ENCODE results near the gene ARHGEF38.

ARHGEF38 gene

GRCh38 chr4:105572296-105572695 is 19.9 kb downstream of the ARHGEF38 start:
- no peaks in the 10 kb centered on the region for H3K36me3 ChIP-seq (ENCODE audit: control insufficient read depth in 1 of 2, insufficient read depth in 2 of 2, low read depth in 1 of 2, low read length in 2 of 2)
- H2BK15ac ChIP-seq (ENCODE audit: low read depth, poor library complexity, severe bottlenecking), result no peak overlapping the region
- H3K14ac ChIP-seq (ENCODE audit: low read length in 2 of 2), result no peak overlapping the region
- WGBS, result 83% methylated on average over 3 of the region's 3 CpGs
- H4K8ac ChIP-seq (ENCODE audit: low read length), result no peak overlapping the region
- no peak for DNase-seq
- H3K4ac ChIP-seq (ENCODE audit: low read depth in 1 of 2, low read length in 2 of 2), result no peak overlapping the region
- no peak overlapping the region for H2BK12ac ChIP-seq (ENCODE audit: low read length in 2 of 2)
- no peaks in the 10 kb centered on the region for H3K4me1 ChIP-seq (ENCODE audit: control insufficient read depth, insufficient read depth, low read depth, low read length)
- H4K91ac ChIP-seq (ENCODE audit: low read length), result no peak overlapping the region
- H3K27me3 ChIP-seq (ENCODE audit: control insufficient read depth in 1 of 2, insufficient read depth in 1 of 2, low read length in 2 of 2), result no peaks in the 10 kb centered on the region
- no peak overlapping the region for H2AK5ac ChIP-seq (ENCODE audit: low read length, severe bottlenecking)
- no peak overlapping the region for H3K9ac ChIP-seq (ENCODE audit: low read length)
- no peak overlapping the region for H3K23ac ChIP-seq (ENCODE audit: low read length in 2 of 2)
- no peak overlapping the region for H3K18ac ChIP-seq (ENCODE audit: low read depth in 1 of 2, low read length in 2 of 2)
- no peak overlapping the region for H3K27ac ChIP-seq (ENCODE audit: low read length, poor library complexity, severe bottlenecking)
- no peaks in the 10 kb centered on the region for H3K9me3 ChIP-seq (ENCODE audit: control insufficient read depth, low read length)
- no peak overlapping the region for H3K4me3 ChIP-seq (ENCODE audit: insufficient read depth in 1 of 2, low read depth in 1 of 2, low read length in 2 of 2)
- H2AFZ ChIP-seq (ENCODE audit: low read depth, low read length), result no peak overlapping the region
- no peaks in the 10 kb centered on the region for H3K79me1 ChIP-seq (replicated peaks; ENCODE audit: low read length, poor library complexity, severe bottlenecking)
- H2BK120ac ChIP-seq (ENCODE audit: low read depth, low read length), result no peak overlapping the region
- H3K4me2 ChIP-seq (ENCODE audit: low read length, poor library complexity, severe bottlenecking), result no peak overlapping the region
- H2BK5ac ChIP-seq (ENCODE audit: low read depth, low read length, poor library complexity, severe bottlenecking), result no peak overlapping the region

- no peak for DNase-seq
- Histone ChIP-seq H2BK5ac (ENCODE audit: low read depth, low read length, poor library complexity, severe bottlenecking) (no peak overlapping the region), H2AFZ (ENCODE audit: low read depth, low read length) (no peak overlapping the region), H3K14ac (ENCODE audit: low read length in 2 of 2) (no peak overlapping the region), H3K4me2 (ENCODE audit: low read length, poor library complexity, severe bottlenecking) (no peak overlapping the region), H2BK15ac (ENCODE audit: low read depth, poor library complexity, severe bottlenecking) (no peak overlapping the region), H4K8ac (ENCODE audit: low read length) (no peak overlapping the region), H3K23ac (ENCODE audit: low read length in 2 of 2) (no peak overlapping the region), H3K18ac (ENCODE audit: low read depth in 1 of 2, low read length in 2 of 2) (no peak overlapping the region), H2AK5ac (ENCODE audit: low read length, severe bottlenecking) (no peak overlapping the region), H3K9me3 (ENCODE audit: control insufficient read depth, low read length) (no peaks in the 10 kb centered on the region), H3K4me1 (ENCODE audit: control insufficient read depth, insufficient read depth, low read depth, low read length) (no peaks in the 10 kb centered on the region), H3K9ac (ENCODE audit: low read length) (no peak overlapping the region), H3K36me3 (ENCODE audit: control insufficient read depth in 1 of 2, insufficient read depth in 2 of 2, low read depth in 1 of 2, low read length in 2 of 2) (no peaks in the 10 kb centered on the region), H3K4ac (ENCODE audit: low read depth in 1 of 2, low read length in 2 of 2) (no peak overlapping the region), H3K27ac (ENCODE audit: low read length, poor library complexity, severe bottlenecking) (no peak overlapping the region), H3K4me3 (ENCODE audit: insufficient read depth in 1 of 2, low read depth in 1 of 2, low read length in 2 of 2) (no peak overlapping the region), H3K79me1 (replicated peaks; ENCODE audit: low read length, poor library complexity, severe bottlenecking) (no peaks in the 10 kb centered on the region), H4K91ac (ENCODE audit: low read length) (no peak overlapping the region), H2BK12ac (ENCODE audit: low read length in 2 of 2) (no peak overlapping the region), H2BK120ac (ENCODE audit: low read depth, low read length) (no peak overlapping the region), H3K27me3 (ENCODE audit: control insufficient read depth in 1 of 2, insufficient read depth in 1 of 2, low read length in 2 of 2) (no peaks in the 10 kb centered on the region)
- WGBS, result 76% methylated on average over 4 of the region's 4 CpGs
These were observed 34.4 kb downstream of the ARHGEF38 start for GRCh38 chr4:105586638-105587328.

DNA sequence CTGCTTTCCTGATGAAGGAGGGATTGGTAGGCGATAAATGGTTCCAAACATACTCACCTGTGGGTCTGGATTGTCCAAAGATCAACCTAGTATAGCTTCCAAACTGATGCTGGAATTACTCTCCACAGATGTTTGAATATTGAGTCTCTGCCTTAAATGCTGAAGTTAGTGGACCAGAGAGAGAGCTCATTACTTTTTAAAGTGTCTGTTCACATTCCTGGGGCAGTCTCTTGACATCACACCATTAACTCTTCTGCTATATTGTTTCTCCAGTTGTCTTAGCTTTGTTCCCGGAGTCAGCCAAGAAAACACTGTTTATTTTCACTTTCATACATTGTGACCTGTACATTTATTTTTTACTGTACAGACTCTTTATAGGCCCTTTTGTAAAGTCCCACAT is 35.4 kb downstream of the ARHGEF38 start:
- Histone ChIP-seq H3K14ac (ENCODE audit: low read length in 2 of 2) (no peak overlapping the region), H2AK5ac (ENCODE audit: low read length, severe bottlenecking) (no peak overlapping the region), H2BK12ac (ENCODE audit: low read length in 2 of 2) (no peak overlapping the region), H2BK5ac (ENCODE audit: low read depth, low read length, poor library complexity, severe bottlenecking) (no peak overlapping the region), H3K9ac (ENCODE audit: low read length) (no peak overlapping the region), H3K18ac (ENCODE audit: low read depth in 1 of 2, low read length in 2 of 2) (no peak overlapping the region), H3K4ac (ENCODE audit: low read depth in 1 of 2, low read length in 2 of 2) (no peak overlapping the region), H3K79me1 (replicated peaks; ENCODE audit: low read length, poor library complexity, severe bottlenecking) (no peaks in the 10 kb centered on the region), H3K4me3 (ENCODE audit: insufficient read depth in 1 of 2, low read depth in 1 of 2, low read length in 2 of 2) (no peak overlapping the region), H3K9me3 (ENCODE audit: control insufficient read depth, low read length) (no peaks in the 10 kb centered on the region), H3K4me1 (ENCODE audit: control insufficient read depth, insufficient read depth, low read depth, low read length) (no peaks in the 10 kb centered on the region), H2BK120ac (ENCODE audit: low read depth, low read length) (no peak overlapping the region), H3K36me3 (ENCODE audit: control insufficient read depth in 1 of 2, insufficient read depth in 2 of 2, low read depth in 1 of 2, low read length in 2 of 2) (no peaks in the 10 kb centered on the region), H4K91ac (ENCODE audit: low read length) (no peak overlapping the region), H4K8ac (ENCODE audit: low read length) (no peak overlapping the region), H2BK15ac (ENCODE audit: low read depth, poor library complexity, severe bottlenecking) (no peak overlapping the region), H3K27me3 (ENCODE audit: control insufficient read depth in 1 of 2, insufficient read depth in 1 of 2, low read length in 2 of 2) (no peaks in the 10 kb centered on the region), H3K4me2 (ENCODE audit: low read length, poor library complexity, severe bottlenecking) (no peak overlapping the region), H3K23ac (ENCODE audit: low read length in 2 of 2) (no peak overlapping the region), H2AFZ (ENCODE audit: low read depth, low read length) (no peak overlapping the region), H3K27ac (ENCODE audit: low read length, poor library complexity, severe bottlenecking) (no peak overlapping the region)
- WGBS, result 82% methylated on average over 2 of the region's 2 CpGs
- no peak for DNase-seq

GRCh38 chr4:105588252-105588651 is 35.8 kb downstream of the ARHGEF38 start:
- Histone ChIP-seq H4K91ac (ENCODE audit: low read length) (no peak overlapping the region), H3K9ac (ENCODE audit: low read length) (no peak overlapping the region), H3K27ac (ENCODE audit: low read length, poor library complexity, severe bottlenecking) (no peak overlapping the region), H3K36me3 (ENCODE audit: control insufficient read depth in 1 of 2, insufficient read depth in 2 of 2, low read depth in 1 of 2, low read length in 2 of 2) (no peaks in the 10 kb centered on the region), H2BK12ac (ENCODE audit: low read length in 2 of 2) (no peak overlapping the region), H3K4ac (ENCODE audit: low read depth in 1 of 2, low read length in 2 of 2) (no peak overlapping the region), H3K18ac (ENCODE audit: low read depth in 1 of 2, low read length in 2 of 2) (no peak overlapping the region), H3K9me3 (ENCODE audit: control insufficient read depth, low read length) (no peaks in the 10 kb centered on the region), H3K79me1 (replicated peaks; ENCODE audit: low read length, poor library complexity, severe bottlenecking) (no peaks in the 10 kb centered on the region), H3K27me3 (ENCODE audit: control insufficient read depth in 1 of 2, insufficient read depth in 1 of 2, low read length in 2 of 2) (no peaks in the 10 kb centered on the region), H2BK120ac (ENCODE audit: low read depth, low read length) (no peak overlapping the region), H2AK5ac (ENCODE audit: low read length, severe bottlenecking) (no peak overlapping the region), H3K23ac (ENCODE audit: low read length in 2 of 2) (no peak overlapping the region), H3K14ac (ENCODE audit: low read length in 2 of 2) (no peak overlapping the region), H2AFZ (ENCODE audit: low read depth, low read length) (no peak overlapping the region), H3K4me3 (ENCODE audit: insufficient read depth in 1 of 2, low read depth in 1 of 2, low read length in 2 of 2) (no peak overlapping the region), H2BK15ac (ENCODE audit: low read depth, poor library complexity, severe bottlenecking) (no peak overlapping the region), H4K8ac (ENCODE audit: low read length) (no peak overlapping the region), H3K4me1 (ENCODE audit: control insufficient read depth, insufficient read depth, low read depth, low read length) (no peaks in the 10 kb centered on the region), H3K4me2 (ENCODE audit: low read length, poor library complexity, severe bottlenecking) (no peak overlapping the region), H2BK5ac (ENCODE audit: low read depth, low read length, poor library complexity, severe bottlenecking) (no peak overlapping the region)
- no peak for DNase-seq
- WGBS, result 100% methylated on average over 1 of the region's 3 CpGs
